Anterior cingulate cortex (tissue), 58 donors: Measurements from ENCODE around the gene RNGTT.
A peak's percentile ranks its signal among the peaks of the same experiment; 100 is the strongest.
"Not testable (repeated sequence)": the region's sequence is repeated elsewhere in the genome, so short reads cannot be mapped to it uniquely, and the experiment has no call there.

Source experiments
- DNase-seq, 58 donors: peaks; one replicate each; lab custom pipeline; 2025; lab: John Stamatoyannopoulos, UW

RNGTT gene

GRCh38 chr6:88825856-88826255, 137.6 kb downstream of the RNGTT start:
- no peak for DNase-seq

- DNase-seq: no peak
Measured at GRCh38 chr6:88823998-88824397, 139.4 kb downstream of the RNGTT start.

- DNase-seq: no peak
Measured at GRCh38 chr6:88815491-88815890, 147.9 kb downstream of the RNGTT start.

- DNase-seq: no peak
Measured at GRCh38 chr6:88814909-88815308, 148.5 kb downstream of the RNGTT start.

GRCh38 chr6:88813045-88813444, 150.4 kb downstream of the RNGTT start:
- DNase-seq: no peak

- DNase-seq: no peak
Measured at GRCh38 chr6:88810701-88811100, 152.7 kb downstream of the RNGTT start.

- no peak for DNase-seq
Measured at GRCh38 chr6:88810089-88810488, 153.3 kb downstream of the RNGTT start.

GRCh38 chr6:88808381-88808780, 155.0 kb downstream of the RNGTT start:
- DNase-seq: no peak

GRCh38 chr6:88807622-88808021, 155.8 kb downstream of the RNGTT start:
- no peak for DNase-seq

GRCh38 chr6:88806728-88807127, 156.7 kb downstream of the RNGTT start:
- no peak for DNase-seq

GRCh38 chr6:88804701-88805100, 158.7 kb downstream of the RNGTT start:
- DNase-seq: no peak

- no peak for DNase-seq
Measured at GRCh38 chr6:88785478-88785877, 177.9 kb downstream of the RNGTT start.

- DNase-seq: peak in 23 of 58 donors; percentile 1 to 54 (median 6)
Measured at GRCh38 chr6:88780714-88781389, 182.6 kb downstream of the RNGTT start.

- no peak for DNase-seq
Measured at GRCh38 chr6:88775866-88776571, 187.4 kb downstream of the RNGTT start.

GRCh38 chr6:88768114-88768513, 195.3 kb downstream of the RNGTT start:
- DNase-seq: not testable (repeated sequence)

- DNase-seq: no peak
Measured at GRCh38 chr6:88764081-88764480, 199.3 kb downstream of the RNGTT start.

- no peak for DNase-seq
Measured at GRCh38 chr6:88763160-88763559, 200.3 kb downstream of the RNGTT start.

- no peak for DNase-seq
Measured at GRCh38 chr6:88761237-88762031, 202.0 kb downstream of the RNGTT start.

- DNase-seq: no peak
Measured at GRCh38 chr6:88760091-88760490, 203.3 kb downstream of the RNGTT start.

- no peak for DNase-seq
Measured at GRCh38 chr6:88750936-88751335, 212.5 kb downstream of the RNGTT start.

GRCh38 chr6:88749849-88750248, 213.6 kb downstream of the RNGTT start:
- DNase-seq: no peak
